A673 (cell line): ENCODE results near the gene PNMA8A.

Source experiments
- CTCF ChIP-seq: fragments of 300-800, 200-600 bp; sonication (generic); conservative IDR thresholded peaks from 2 replicates; pipeline ENCODE4 v1.5.1; 2017; ENCODE audit warnings: low read depth, mild to moderate bottlenecking, antibody characterized with exemption, low read length, moderate library complexity, mixed read lengths
- EZH2 ChIP-seq: fragments of 200-600 bp; sonication (generic); IDR thresholded peaks from 2 replicates; pipeline ENCODE4 v1.6.1; 2017; ENCODE audit warnings: borderline replicate concordance, low read depth, mild to moderate bottlenecking, mixed read lengths, antibody characterized with exemption, low read length; ENCODE audit not compliant: poor library complexity, severe bottlenecking

GRCh38 chr19:46517471-46517870 is 46.1 kb upstream of the PNMA8A start:
- TF ChIP-seq CTCF (no peak), EZH2 (no peak)
